Calu3 (cell line): ENCODE results near the gene GOLGA3. TPM values are rescaled to one million over a fixed set of nuclear protein-coding genes. Genes with fewer than 3 reads are reported as not detected.
"Not testable (repeated sequence)": the region's sequence is repeated elsewhere in the genome, so short reads cannot be mapped to it uniquely, and the experiment has no call there.

Source experiments
- BruUV-seq: library from RNA; stranded (reverse); fragments of 400-500 nt; replicated peaks from 2 replicates; lab custom pipeline; 2021; lab: Mats Ljungman, UMichigan
- CTCF ChIA-PET: fragments of 300-600 bp; sonication (Branson Sonifier 250); formaldehyde crosslinking; loops from one replicate; lab custom pipeline; 2022; ENCODE audit warnings: antibody characterized with exemption; lab: Charles Lee
- DNase-seq: peaks from one replicate; pipeline ENCODE4 v3.0.0; 2022
- H3K27ac Mint-ChIP-seq: one replicate; pipeline ENCODE4 v1.8.0; 2022; ENCODE audit warnings: mixed read lengths; ENCODE audit not compliant: unreplicated experiment
- H3K27me3 Mint-ChIP-seq: one replicate; pipeline ENCODE4 v1.8.0; 2022; ENCODE audit warnings: mixed read lengths; ENCODE audit not compliant: unreplicated experiment
- H3K36me3 Mint-ChIP-seq: one replicate; pipeline ENCODE4 v1.8.0; 2022; ENCODE audit warnings: mild to moderate bottlenecking, moderate library complexity, mixed read lengths; ENCODE audit not compliant: insufficient read depth, unreplicated experiment
- H3K4me1 Mint-ChIP-seq: one replicate; pipeline ENCODE4 v1.8.0; 2022; ENCODE audit warnings: mild to moderate bottlenecking, low read depth, mixed read lengths; ENCODE audit not compliant: unreplicated experiment
- H3K4me3 Mint-ChIP-seq: one replicate; pipeline ENCODE4 v1.8.0; 2022; ENCODE audit warnings: mild to moderate bottlenecking, low read depth, moderate library complexity, mixed read lengths; ENCODE audit not compliant: unreplicated experiment
- H3K9me3 Mint-ChIP-seq: one replicate; pipeline ENCODE4 v1.8.0; 2022; ENCODE audit warnings: low read depth, mixed read lengths; ENCODE audit not compliant: unreplicated experiment
- intact Hi-C: fragments of 100-400 bp; cut with micrococcal nuclease; formaldehyde crosslinking; loops from one replicate; pipeline ENCODE4 v1.10.0; 2022; ENCODE audit not compliant: unreplicated experiment
- total RNA-seq: library from RNA; stranded (reverse); gene quantifications from 2 replicates; pipeline ENCODE4 v1.2.3, GENCODE V29; 2022
- TF ChIP-seq, protein P1 (sequence below): fragments of 200-600 bp; IDR thresholded peaks from one replicate; pipeline ENCODE4 v1.8.0; 2022; ENCODE audit warnings: antibody characterized with exemption; ENCODE audit not compliant: unreplicated experiment

The GOLGA3 gene
- total RNA-seq, 1 experiment from 2014 or later = 116 TPM

DNA sequence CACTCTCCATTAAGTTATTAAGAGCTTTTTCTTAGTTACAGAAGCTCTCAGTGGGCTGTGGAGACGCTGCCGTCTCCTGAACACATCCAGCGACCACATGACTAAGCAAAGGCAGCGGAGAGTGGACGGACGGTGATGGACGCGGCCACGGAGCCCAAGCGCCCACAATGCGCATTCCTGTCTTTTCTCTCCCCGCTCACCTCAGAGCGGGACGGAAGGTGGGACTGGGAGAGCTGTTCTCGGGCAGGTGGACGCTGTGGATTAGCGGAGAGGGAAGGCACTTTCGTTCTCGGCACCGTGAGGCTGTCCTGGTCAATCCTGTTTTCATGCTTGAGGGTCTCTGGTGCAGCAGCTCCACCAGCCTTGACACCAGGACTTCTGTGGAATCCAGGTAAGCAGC, 64.4 kb downstream of the GOLGA3 start:
- DNase-seq = no peak
- intact Hi-C loops = no loop called here
- TF ChIP-seq, protein P1, sequence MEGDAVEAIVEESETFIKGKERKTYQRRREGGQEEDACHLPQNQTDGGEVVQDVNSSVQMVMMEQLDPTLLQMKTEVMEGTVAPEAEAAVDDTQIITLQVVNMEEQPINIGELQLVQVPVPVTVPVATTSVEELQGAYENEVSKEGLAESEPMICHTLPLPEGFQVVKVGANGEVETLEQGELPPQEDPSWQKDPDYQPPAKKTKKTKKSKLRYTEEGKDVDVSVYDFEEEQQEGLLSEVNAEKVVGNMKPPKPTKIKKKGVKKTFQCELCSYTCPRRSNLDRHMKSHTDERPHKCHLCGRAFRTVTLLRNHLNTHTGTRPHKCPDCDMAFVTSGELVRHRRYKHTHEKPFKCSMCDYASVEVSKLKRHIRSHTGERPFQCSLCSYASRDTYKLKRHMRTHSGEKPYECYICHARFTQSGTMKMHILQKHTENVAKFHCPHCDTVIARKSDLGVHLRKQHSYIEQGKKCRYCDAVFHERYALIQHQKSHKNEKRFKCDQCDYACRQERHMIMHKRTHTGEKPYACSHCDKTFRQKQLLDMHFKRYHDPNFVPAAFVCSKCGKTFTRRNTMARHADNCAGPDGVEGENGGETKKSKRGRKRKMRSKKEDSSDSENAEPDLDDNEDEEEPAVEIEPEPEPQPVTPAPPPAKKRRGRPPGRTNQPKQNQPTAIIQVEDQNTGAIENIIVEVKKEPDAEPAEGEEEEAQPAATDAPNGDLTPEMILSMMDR = no peak
- no peaks in the 10 kb centered on the region for H3K9me3 Mint-ChIP-seq
- BruUV-seq = no TSS peak
- CTCF ChIA-PET = no interaction called here
- peaks cover 6% of the 10 kb centered on the region for H3K4me1 Mint-ChIP-seq
- H3K4me3 Mint-ChIP-seq = no peak overlapping the region
- peaks cover 77% of the 10 kb centered on the region for H3K36me3 Mint-ChIP-seq
- H3K27ac Mint-ChIP-seq = no peak overlapping the region
- H3K27me3 Mint-ChIP-seq = no peaks in the 10 kb centered on the region

DNA sequence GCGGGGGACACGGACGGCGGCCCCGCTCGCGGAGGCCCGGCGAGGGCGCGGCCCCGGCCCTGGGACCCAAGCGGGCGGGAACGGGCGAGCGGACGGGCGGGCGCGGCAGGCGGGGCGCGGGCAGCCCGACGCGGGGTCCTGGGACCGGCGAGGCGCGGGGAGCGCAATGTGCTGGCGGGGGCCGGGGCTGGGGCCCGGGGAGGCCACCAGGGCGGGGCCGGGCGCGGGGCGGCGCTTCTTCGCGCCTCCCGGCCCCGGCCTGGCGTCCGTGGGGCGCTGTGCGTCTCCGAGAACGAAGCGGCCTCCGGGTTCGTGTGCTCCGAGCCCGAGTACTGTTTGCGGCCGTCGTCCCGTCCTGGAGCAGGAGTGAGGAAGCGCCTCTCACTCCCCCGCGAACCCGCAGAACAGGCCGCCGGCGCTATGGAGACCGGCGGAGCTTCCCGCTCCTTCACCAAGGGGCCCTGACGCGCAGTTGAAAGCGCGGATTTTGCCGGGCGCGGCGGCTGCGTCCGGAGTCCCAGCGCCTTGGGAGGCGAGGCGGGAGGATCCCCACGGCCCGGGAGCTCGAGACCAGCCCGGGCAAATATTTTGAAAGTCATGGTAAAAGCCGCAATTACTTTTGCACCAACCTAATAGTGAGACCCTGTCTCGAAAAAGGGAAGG, 66.6 kb downstream of the GOLGA3 start:
- peak overlapping the region; percentile 39 for H3K27ac Mint-ChIP-seq
- H3K9me3 Mint-ChIP-seq = no peaks in the 10 kb centered on the region
- TF ChIP-seq, protein P1 = no peak
- H3K27me3 Mint-ChIP-seq = no peaks in the 10 kb centered on the region
- peak overlapping the region; percentile 61 for H3K4me3 Mint-ChIP-seq
- no TSS peak for BruUV-seq
- H3K36me3 Mint-ChIP-seq = peaks cover 75% of the 10 kb centered on the region
- DNase-seq = peak; percentile 95
- intact Hi-C loops = no loop called here
- H3K4me1 Mint-ChIP-seq = peaks cover 6% of the 10 kb centered on the region
- CTCF ChIA-PET = no interaction called here

DNA sequence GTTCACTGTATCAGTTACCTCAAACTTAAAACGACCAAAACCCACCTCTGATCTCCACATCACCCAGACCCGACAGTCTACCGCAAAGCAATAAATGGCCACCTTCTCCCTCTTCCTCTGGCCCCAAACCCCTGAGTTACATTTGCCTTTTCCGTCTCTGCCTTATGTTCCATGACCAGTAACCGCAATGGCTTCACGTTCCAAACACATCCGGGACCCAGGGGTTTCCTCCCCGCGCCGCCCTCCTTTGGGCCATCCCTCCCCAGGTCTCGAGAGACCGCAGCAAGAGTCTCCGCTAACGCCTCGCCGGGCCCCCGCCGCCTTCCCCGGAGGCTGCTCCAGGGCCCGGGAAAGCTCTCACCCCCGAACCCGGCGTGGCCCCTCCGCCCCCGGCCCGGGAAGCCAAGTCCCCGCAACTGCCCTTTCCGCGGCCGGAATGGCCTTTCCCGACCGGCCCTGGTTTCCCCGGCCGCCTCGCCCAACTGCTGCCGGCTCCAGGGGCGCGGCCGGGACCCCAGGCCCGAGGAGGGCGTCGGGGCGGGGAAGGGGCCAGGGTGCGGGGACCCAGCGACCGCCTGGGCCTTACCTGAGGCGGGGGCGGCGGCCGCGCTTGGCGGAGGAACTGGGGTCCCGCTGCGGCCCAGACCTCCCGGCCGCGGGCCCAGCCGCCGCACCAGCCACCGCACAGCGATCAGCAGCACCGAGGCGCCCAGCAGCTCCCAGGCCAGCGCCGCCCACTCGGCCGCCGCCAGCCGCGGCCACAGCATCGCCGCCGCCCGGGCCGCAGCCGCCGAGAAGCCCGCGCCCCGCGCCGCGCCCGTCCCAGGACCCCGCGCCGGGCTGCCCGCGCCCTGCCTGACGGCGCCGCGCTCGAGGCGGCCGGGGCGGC, 67.4 kb downstream of the GOLGA3 start, which contains the start of gene ANKLE2:
Gene ANKLE2, minus strand, starts transcription at position 801 of the 889 bp plus-strand sequence. Its CDS starts 34 bp downstream, at position 767.
- intact Hi-C loops = no loop called here

DNA sequence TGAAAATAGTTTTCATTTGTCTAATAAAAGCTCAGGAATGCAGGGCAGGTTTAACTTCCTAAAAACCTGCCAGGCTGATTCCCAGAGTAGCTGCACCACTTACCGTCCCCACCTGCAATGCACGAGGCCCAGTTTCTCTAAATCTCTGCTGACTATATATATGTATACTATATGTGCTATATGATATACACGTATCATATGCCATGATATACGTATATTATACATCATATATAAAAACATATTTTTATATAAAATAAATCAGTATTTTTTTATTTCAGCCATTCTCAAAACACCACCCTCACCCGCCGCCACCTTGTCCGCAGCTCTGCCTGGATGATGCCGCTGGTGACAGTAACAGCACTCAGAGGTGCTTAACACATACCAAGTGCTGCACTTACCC, 69.3 kb downstream of the GOLGA3 start:
- Mint-ChIP-seq H3K4me3 (peak overlapping the region; percentile 91), H3K27me3 (no peaks in the 10 kb centered on the region), H3K36me3 (peaks cover 82% of the 10 kb centered on the region), H3K4me1 (peaks cover 6% of the 10 kb centered on the region), H3K9me3 (no peaks in the 10 kb centered on the region), H3K27ac (no peak overlapping the region)
- DNase-seq = no peak
- intact Hi-C loops = no loop called here
- TF ChIP-seq, protein P1 = no peak
- TSS peak; percentile 41 for BruUV-seq
- CTCF ChIA-PET = no interaction called here

More for the DNA sequence above, 67.4 kb downstream of the GOLGA3 start, which contains the start of gene ANKLE2:
- CTCF ChIA-PET = no interaction called here
- no TSS peak for BruUV-seq
- peak; percentile 65 for DNase-seq
- peaks cover 6% of the 10 kb centered on the region for H3K4me1 Mint-ChIP-seq
- no peaks in the 10 kb centered on the region for H3K9me3 Mint-ChIP-seq
- H3K27ac Mint-ChIP-seq = peak within 1 kb of the TSS; percentile 90
- TF ChIP-seq, protein P1 = no peak
- no peaks in the 10 kb centered on the region for H3K27me3 Mint-ChIP-seq
- H3K4me3 Mint-ChIP-seq = peak within 1 kb of the TSS; percentile 91
- peaks cover 75% of the 10 kb centered on the region for H3K36me3 Mint-ChIP-seq

DNA sequence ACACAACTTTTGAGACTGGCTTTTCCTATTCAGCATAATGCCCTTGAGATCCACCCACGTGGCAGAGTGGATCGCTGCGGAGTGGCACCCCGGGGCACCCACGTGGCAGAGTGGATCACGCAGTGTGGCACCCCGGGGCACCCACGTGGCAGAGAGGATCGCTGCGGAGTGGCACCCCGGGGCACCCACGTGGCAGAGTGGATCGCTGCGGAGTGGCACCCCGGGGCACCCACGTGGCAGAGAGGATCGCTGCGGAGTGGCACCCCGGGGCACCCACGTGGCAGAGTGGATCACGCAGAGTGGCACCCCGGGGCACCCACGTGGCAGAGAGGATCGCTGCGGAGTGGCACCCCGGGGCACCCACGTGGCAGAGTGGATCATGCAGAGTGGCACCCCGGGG, 69.8 kb downstream of the GOLGA3 start:
- H3K4me3 Mint-ChIP-seq, DNase-seq, H3K4me1 Mint-ChIP-seq, CTCF ChIA-PET, BruUV-seq, H3K9me3 Mint-ChIP-seq, intact Hi-C loops, H3K27me3 Mint-ChIP-seq, H3K27ac Mint-ChIP-seq: not testable (repeated sequence)
- peaks cover 83% of the 10 kb centered on the region for H3K36me3 Mint-ChIP-seq
